ENCODE results near the gene ABCA1.

Gene ABCA1

GRCh38 chr9:104788251-104788650 lies 139.7 kb downstream of the ABCA1 start:
- Histone ChIP-seq H3K36me3 (peaks cover 90 to 100% (median 97%) of the 10 kb centered on the region in 3 donors), H3K27me3 (no peaks in the 10 kb centered on the region), H3K4me1 (no peaks in the 10 kb centered on the region), H3K9me3 (no peaks in the 10 kb centered on the region), H3K4me3 (no peak overlapping the region), H3K27ac (no peak overlapping the region)
- DNase-seq, result no peak
- no peak for TF ChIP-seq CTCF (IDR thresholded peaks at IDR 0.05)
- intact Hi-C loops (cut with DNase I; ENCODE audit: low total_unique reads), result no loop called here

- no peaks in the 10 kb centered on the region for H3K9me3 ChIP-seq
- no peak for DNase-seq
- no peak overlapping the region for H3K4me3 ChIP-seq
- H3K27me3 ChIP-seq, result no peaks in the 10 kb centered on the region
- intact Hi-C loops (cut with DNase I; ENCODE audit: low total_unique reads), result no loop called here
- no peaks in the 10 kb centered on the region for H3K4me1 ChIP-seq
- H3K36me3 ChIP-seq, result peaks cover 90 to 100% (median 91%) of the 10 kb centered on the region in 3 donors
- H3K27ac ChIP-seq, result no peak overlapping the region
- TF ChIP-seq CTCF (IDR thresholded peaks at IDR 0.05), result no peak
These were observed 140.5 kb downstream of the ABCA1 start for GRCh38 chr9:104787306-104788015.

GRCh38 chr9:104786293-104786692 lies 141.7 kb downstream of the ABCA1 start:
- H3K36me3 ChIP-seq, result peaks cover 80 to 89% (median 83%) of the 10 kb centered on the region in 3 donors
- no peak overlapping the region for H3K27ac ChIP-seq
- H3K4me3 ChIP-seq, result no peak overlapping the region
- no peaks in the 10 kb centered on the region for H3K9me3 ChIP-seq
- intact Hi-C loops (cut with DNase I; ENCODE audit: low total_unique reads), result no loop called here
- DNase-seq, result no peak
- no peak for TF ChIP-seq CTCF (IDR thresholded peaks at IDR 0.05)
- no peaks in the 10 kb centered on the region for H3K27me3 ChIP-seq
- H3K4me1 ChIP-seq, result peaks cover 0 to under 1% (median 0%) of the 10 kb centered on the region in 4 donors

GRCh38 chr9:104784098-104784497 lies 143.9 kb downstream of the ABCA1 start:
- no peak for DNase-seq
- intact Hi-C loops (cut with DNase I; ENCODE audit: low total_unique reads), result no loop called here
- Histone ChIP-seq H3K9me3 (no peaks in the 10 kb centered on the region), H3K36me3 (peaks cover 58 to 75% (median 63%) of the 10 kb centered on the region in 3 donors), H3K27ac (no peak overlapping the region), H3K27me3 (no peaks in the 10 kb centered on the region), H3K4me1 (peaks cover 0 to 4% (median 0%) of the 10 kb centered on the region in 4 donors), H3K4me3 (no peak overlapping the region)
- TF ChIP-seq CTCF (IDR thresholded peaks at IDR 0.05), result no peak

GRCh38 chr9:104783588-104783987 lies 144.4 kb downstream of the ABCA1 start:
- H3K4me1 ChIP-seq, result peaks cover 0 to 4% (median 0%) of the 10 kb centered on the region in 4 donors
- H3K27ac ChIP-seq, result no peak overlapping the region
- H3K4me3 ChIP-seq, result no peak overlapping the region
- H3K9me3 ChIP-seq, result no peaks in the 10 kb centered on the region
- H3K36me3 ChIP-seq, result peaks cover 53 to 70% (median 58%) of the 10 kb centered on the region in 3 donors
- intact Hi-C loops (cut with DNase I; ENCODE audit: low total_unique reads), result no loop called here
- TF ChIP-seq CTCF (IDR thresholded peaks at IDR 0.05), result no peak
- no peaks in the 10 kb centered on the region for H3K27me3 ChIP-seq
- no peak for DNase-seq
